Natural killer cell (primary cell): ENCODE results near the gene CCNK. TPM values are rescaled to one million over a fixed set of nuclear protein-coding genes. Genes with fewer than 3 reads are reported as not detected.

ENCODE experiments used
- ATAC-seq, 3 donors: fragments of 150-1000 bp in 2 of 3; fragments of 200-7000 bp in 1 of 3; cut with Tn5 transposase; 1 replicate in 1 of 3; 2 replicates in 2 of 3; pipeline ENCODE4 v1.10.0; 2021; ENCODE audit warnings: mild to moderate bottlenecking in 2 of 3, moderate library complexity in 2 of 3
- DNase-seq, 2 donors: peaks; one replicate each; pipeline versions ENCODE4 v3.0.0 to v3.0.0-alpha.2; 2013 to 2021; ENCODE audit warnings: mixed read lengths in 1 of 2
- H3K27ac ChIP-seq: one replicate; pipeline ENCODE4 v1.5.1; 2013; ENCODE audit warnings: mild to moderate bottlenecking, low read length
- H3K27me3 ChIP-seq: one replicate; pipeline ENCODE4 v1.6.1; 2013; ENCODE audit warnings: low read length; ENCODE audit not compliant: control insufficient read depth, insufficient read depth
- H3K36me3 ChIP-seq: one replicate; pipeline ENCODE4 v1.6.1; 2013; ENCODE audit warnings: low read length; ENCODE audit not compliant: control insufficient read depth, insufficient read depth
- H3K4me1 ChIP-seq: one replicate; pipeline ENCODE4 v1.6.1; 2013; ENCODE audit warnings: low read length; ENCODE audit not compliant: control insufficient read depth, insufficient read depth
- H3K4me3 ChIP-seq: one replicate; pipeline ENCODE4 v1.5.1; 2013; ENCODE audit warnings: low read length
- H3K9me3 ChIP-seq: one replicate; pipeline ENCODE4 v1.6.1; 2013; ENCODE audit warnings: low read length; ENCODE audit not compliant: control insufficient read depth, insufficient read depth
- H3K27ac Mint-ChIP-seq, 2 donors: one replicate each; pipeline ENCODE4 v1.8.0; 2022; ENCODE audit warnings: mild to moderate bottlenecking in 2 of 2, mixed read lengths in 2 of 2, moderate library complexity in 1 of 2
- H3K27me3 Mint-ChIP-seq, 2 donors: one replicate each; pipeline ENCODE4 v1.8.0; 2022; ENCODE audit warnings: low read depth in 2 of 2, mixed read lengths in 2 of 2
- H3K36me3 Mint-ChIP-seq: one replicate; pipeline ENCODE4 v1.8.0; 2022; ENCODE audit warnings: mixed read lengths
- H3K4me1 Mint-ChIP-seq, 2 donors: one replicate each; pipeline ENCODE4 v1.8.0; 2022; ENCODE audit warnings: mixed read lengths in 2 of 2
- H3K4me3 Mint-ChIP-seq: one replicate; pipeline ENCODE4 v1.8.0; 2022; ENCODE audit warnings: mild to moderate bottlenecking, moderate library complexity, mixed read lengths
- H3K9me3 Mint-ChIP-seq, 2 donors: one replicate each; pipeline ENCODE4 v1.8.0; 2022; ENCODE audit warnings: mixed read lengths in 2 of 2
- WGBS: methylation state at CpG from one replicate; pipeline ENCODE4 v1.1.7; 2013; ENCODE audit warnings: missing lambda C conversion rate; ENCODE audit not compliant: insufficient coverage; 5-methylcytosine and 5-hydroxymethylcytosine counted together
- intact Hi-C: fragments of 100-400 bp; cut with micrococcal nuclease; formaldehyde crosslinking; loops from one replicate; pipeline ENCODE4 v1.14.2; 2022
- total RNA-seq, 4 donors: library from RNA; stranded (reverse); fragments of 120-200 nt in 1 of 4; gene quantifications; one replicate each; pipeline versions ENCODE4 v1.2.3 to v1.2.4, GENCODE V29; 2013 to 2022
- TF ChIP-seq, protein P1 (sequence below): fragments of 200-600 bp; IDR thresholded peaks from one replicate; pipeline ENCODE4 v1.8.0; 2022; ENCODE audit warnings: antibody characterized with exemption

The CCNK gene
- total RNA-seq, 3 donors from 2014 or later (not counting 1 experiment from before 2014, with no cell fraction given), result 155 to 168 (median 165) TPM

GRCh38 chr14:99478128-99478527, 3.1 kb upstream of the CCNK start:
- intact Hi-C loops, result no loop called here
- Mint-ChIP-seq H3K4me3 (peak overlapping the region; percentile 99), H3K36me3 (no peaks in the 10 kb centered on the region), H3K4me1 (peaks cover 69 to 76% of the 10 kb centered on the region in 2 donors), H3K9me3 (no peaks in the 10 kb centered on the region), H3K27me3 (no peaks in the 10 kb centered on the region), H3K27ac (peak overlapping the region; percentile 85 to 94)
- no peak overlapping the region for H3K27ac ChIP-seq
- H3K27me3 ChIP-seq, result no peaks in the 10 kb centered on the region
- no peak for ATAC-seq
- no peaks in the 10 kb centered on the region for H3K9me3 ChIP-seq
- H3K36me3 ChIP-seq, result peaks cover 1% of the 10 kb centered on the region
- H3K4me3 ChIP-seq, result no peak overlapping the region
- DNase-seq, result no peak
- TF ChIP-seq, protein P1, sequence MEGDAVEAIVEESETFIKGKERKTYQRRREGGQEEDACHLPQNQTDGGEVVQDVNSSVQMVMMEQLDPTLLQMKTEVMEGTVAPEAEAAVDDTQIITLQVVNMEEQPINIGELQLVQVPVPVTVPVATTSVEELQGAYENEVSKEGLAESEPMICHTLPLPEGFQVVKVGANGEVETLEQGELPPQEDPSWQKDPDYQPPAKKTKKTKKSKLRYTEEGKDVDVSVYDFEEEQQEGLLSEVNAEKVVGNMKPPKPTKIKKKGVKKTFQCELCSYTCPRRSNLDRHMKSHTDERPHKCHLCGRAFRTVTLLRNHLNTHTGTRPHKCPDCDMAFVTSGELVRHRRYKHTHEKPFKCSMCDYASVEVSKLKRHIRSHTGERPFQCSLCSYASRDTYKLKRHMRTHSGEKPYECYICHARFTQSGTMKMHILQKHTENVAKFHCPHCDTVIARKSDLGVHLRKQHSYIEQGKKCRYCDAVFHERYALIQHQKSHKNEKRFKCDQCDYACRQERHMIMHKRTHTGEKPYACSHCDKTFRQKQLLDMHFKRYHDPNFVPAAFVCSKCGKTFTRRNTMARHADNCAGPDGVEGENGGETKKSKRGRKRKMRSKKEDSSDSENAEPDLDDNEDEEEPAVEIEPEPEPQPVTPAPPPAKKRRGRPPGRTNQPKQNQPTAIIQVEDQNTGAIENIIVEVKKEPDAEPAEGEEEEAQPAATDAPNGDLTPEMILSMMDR, result no peak
- peaks cover 18% of the 10 kb centered on the region for H3K4me1 ChIP-seq
- 94% methylated on average over 3 of the region's 4 CpGs for WGBS

DNA sequence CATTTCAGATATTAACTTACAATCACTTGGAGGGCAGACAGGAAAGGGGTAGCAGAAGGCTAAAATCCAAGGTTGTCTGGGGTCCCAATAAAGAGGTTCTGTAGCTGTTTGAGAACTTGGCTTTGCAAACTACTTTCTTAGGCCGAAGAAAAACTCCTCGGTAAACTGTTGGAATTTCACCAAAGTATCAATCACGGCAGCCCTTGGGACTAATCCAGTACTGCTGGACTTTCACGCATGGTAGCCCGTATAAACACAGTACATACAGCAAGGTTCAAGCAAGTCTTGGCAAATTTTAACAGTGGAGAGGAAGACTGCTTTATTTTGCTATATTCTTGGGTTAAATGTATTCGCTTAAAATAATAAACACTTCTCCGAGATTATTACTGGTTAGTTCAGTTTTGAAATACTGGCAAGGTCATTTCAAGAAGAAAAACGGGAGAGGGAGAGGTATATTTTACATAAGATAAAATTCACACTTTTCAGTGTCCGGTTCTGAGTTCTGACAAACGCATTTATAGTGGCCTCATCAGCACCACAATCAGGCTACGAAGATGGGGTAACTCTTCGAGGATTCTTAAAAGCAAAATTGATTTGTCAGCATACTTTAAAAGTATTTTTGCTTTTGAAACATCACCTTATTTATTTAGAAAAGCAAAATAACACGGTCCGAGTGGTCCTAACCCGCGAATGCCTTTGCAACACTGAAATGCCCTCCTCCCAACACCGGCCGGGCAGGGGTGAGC, 1.9 kb upstream of the CCNK start:
- Mint-ChIP-seq H3K9me3 (no peaks in the 10 kb centered on the region), H3K27ac (peak overlapping the region; percentile 85 to 94), H3K4me1 (peaks cover 74 to 80% of the 10 kb centered on the region in 2 donors), H3K36me3 (no peaks in the 10 kb centered on the region), H3K27me3 (no peaks in the 10 kb centered on the region), H3K4me3 (peak overlapping the region; percentile 99)
- DNase-seq, result no peak
- peaks cover 21% of the 10 kb centered on the region for H3K4me1 ChIP-seq
- no peaks in the 10 kb centered on the region for H3K27me3 ChIP-seq
- peak overlapping the region; percentile 54 for H3K4me3 ChIP-seq
- no peak for ATAC-seq
- 27% methylated on average over 16 of the region's 18 CpGs for WGBS
- peak overlapping the region; percentile 22 for H3K27ac ChIP-seq
- TF ChIP-seq, protein P1, result no peak
- H3K9me3 ChIP-seq, result no peaks in the 10 kb centered on the region
- intact Hi-C loops, result no loop called here
- H3K36me3 ChIP-seq, result peaks cover 1% of the 10 kb centered on the region

- Mint-ChIP-seq H3K4me3 (peak within 1 kb of the TSS; percentile 99), H3K9me3 (no peaks in the 10 kb centered on the region), H3K27me3 (no peaks in the 10 kb centered on the region), H3K4me1 (peaks cover 75 to 85% of the 10 kb centered on the region in 2 donors), H3K36me3 (no peaks in the 10 kb centered on the region), H3K27ac (peak within 1 kb of the TSS; percentile 96 to 97)
- peak within 1 kb of the TSS; percentile 94 for H3K4me3 ChIP-seq
- H3K9me3 ChIP-seq, result no peaks in the 10 kb centered on the region
- no peaks in the 10 kb centered on the region for H3K27me3 ChIP-seq
- H3K4me1 ChIP-seq, result peaks cover 21% of the 10 kb centered on the region
- DNase-seq (peak; percentile 36 to 56), ATAC-seq (no peak)
- intact Hi-C loops, result loop anchor here (2.0 kb wide), 2 partner anchors 43 to 125 kb away; partner anchors contain the start of gene CCDC85C
- H3K36me3 ChIP-seq, result no peaks in the 10 kb centered on the region
- under 1% methylated on average over 122 of the region's 122 CpGs for WGBS
- peak within 1 kb of the TSS; percentile 94 for H3K27ac ChIP-seq
- TF ChIP-seq, protein P1, result no peak
Observed at GRCh38 chr14:99479906-99480869, 1.0 kb upstream of the CCNK start, which contains the start of gene SETD3. SETD3 (minus strand) TSS chr14:99480859; CDS start chr14:99465805, 15,054 bp downstream.
